D721Med (cell line): ENCODE results near the gene DAO.
A peak's percentile ranks its signal among the peaks of the same experiment; 100 is the strongest.

Experiments used
- DNase-seq: peaks from one replicate; pipeline ENCODE4 v3.0.0; 2011; ENCODE audit warnings: low spot score; ENCODE audit not compliant: insufficient read length
- FAIRE-seq: peaks from 2 replicates; lab custom pipeline; 2011; peaks lifted over from hg19 to GRCh38; lab: Jason Lieb, UNC
- CTCF ChIP-seq: IDR thresholded peaks from 2 replicates; pipeline ENCODE4 v1.5.1; 2012; ENCODE audit warnings: mild to moderate bottlenecking, control low read depth; ENCODE audit not compliant: insufficient read depth; ENCODE audit errors: missing control alignments

Gene DAO

GRCh38 chr12:108849660-108850059, 30.2 kb upstream of the DAO start:
- FAIRE-seq, result no peak
- TF ChIP-seq CTCF, result no peak
- no peak for DNase-seq

GRCh38 chr12:108850854-108851573, 28.9 kb upstream of the DAO start:
- FAIRE-seq (no peak), DNase-seq (no peak)
- peak; percentile 26 for TF ChIP-seq CTCF

GRCh38 chr12:108852674-108853309, 27.1 kb upstream of the DAO start:
- TF ChIP-seq CTCF, result no peak
- no peak for FAIRE-seq
- DNase-seq, result no peak

GRCh38 chr12:108853426-108853825, 26.5 kb upstream of the DAO start:
- FAIRE-seq (no peak), DNase-seq (no peak)
- no peak for TF ChIP-seq CTCF

GRCh38 chr12:108853981-108854446, 25.9 kb upstream of the DAO start:
- peak; percentile 14 for TF ChIP-seq CTCF
- DNase-seq (no peak), FAIRE-seq (no peak)

- FAIRE-seq (no peak), DNase-seq (no peak)
- TF ChIP-seq CTCF, result no peak
Observed at GRCh38 chr12:108854451-108855283, 25.2 kb upstream of the DAO start.
